HL-60 (cell line): ENCODE results near the gene DYNC1LI1.

Experiments
- CTCF ChIP-seq: IDR thresholded peaks from one replicate; pipeline ENCODE4 v1.5.1; 2011; ENCODE audit warnings: low read length, control low read depth, inconsistent platforms; ENCODE audit not compliant: insufficient read depth
- GABPA ChIP-seq: IDR thresholded peaks from 2 replicates; pipeline ENCODE4 v1.6.1; 2012; ENCODE audit warnings: low read depth
- POLR2AphosphoS5 ChIP-seq: IDR thresholded peaks from 2 replicates; pipeline ENCODE4 v1.6.1; 2012; ENCODE audit warnings: low read depth
- REST ChIP-seq: IDR thresholded peaks from 2 replicates; pipeline ENCODE4 v1.6.1; 2012; ENCODE audit warnings: low read depth; ENCODE audit not compliant: insufficient replicate concordance

DNA sequence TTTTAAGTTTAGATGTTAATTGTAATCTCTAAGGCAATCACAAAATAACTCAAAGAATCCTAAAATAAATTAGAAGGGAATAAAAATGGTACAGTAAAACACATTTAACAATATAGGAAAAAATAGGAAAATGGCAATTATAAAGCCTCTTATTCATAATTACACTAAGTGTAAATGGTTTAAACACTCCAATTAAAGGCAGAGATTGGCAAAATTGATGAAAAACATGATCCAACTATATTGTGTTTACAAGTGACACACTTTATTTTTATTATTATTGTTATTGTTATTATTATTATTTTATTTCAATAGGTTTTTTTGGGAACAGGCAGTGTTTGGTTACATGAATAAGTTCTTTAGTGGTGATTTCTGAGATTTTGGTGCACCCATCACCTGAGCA lies 48.7 kb upstream of the DYNC1LI1 start:
- TF ChIP-seq CTCF (no peak), REST (no peak), POLR2AphosphoS5 (no peak), GABPA (no peak)
